ENCODE results near the gene PI3. TPM values are rescaled to one million over a fixed set of nuclear protein-coding genes. Genes with fewer than 3 reads are reported as not detected.

The PI3 gene
- total and polyA plus RNA-seq, 2 donors from 2014 or later = 8.7 TPM; not detected in 1

DNA sequence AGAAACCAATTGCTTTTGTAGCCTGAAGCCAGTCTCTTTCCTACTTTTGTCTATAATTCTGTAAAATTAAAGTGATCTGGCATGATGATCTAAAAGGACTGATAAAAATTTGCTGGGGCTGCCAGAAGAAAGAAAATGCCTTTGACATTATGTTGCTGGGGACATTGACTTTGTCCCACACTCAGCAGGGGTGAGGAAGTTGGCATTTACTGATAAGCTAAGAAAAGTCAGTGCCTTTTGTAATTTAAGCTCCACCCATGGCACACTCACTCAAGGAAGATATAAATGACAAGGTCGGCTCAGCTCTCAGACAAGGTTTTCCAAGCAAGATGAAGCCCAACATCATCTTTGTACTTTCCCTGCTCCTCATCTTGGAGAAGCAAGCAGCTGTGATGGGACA lies 32.0 kb downstream of the PI3 start, which contains the start of gene SEMG1:
Gene SEMG1 (plus strand): TSS at position 309 of the 400 bp plus-strand sequence. CDS start 21 bp downstream, at position 330.
- Histone ChIP-seq H3K27ac (ENCODE audit: low read depth in 2 of 2, low read length in 2 of 2) (no peak within 1 kb of the TSS), H3K4me3 (ENCODE audit: low read length in 3 of 3) (no peak within 1 kb of the TSS), H3K4me1 (ENCODE audit: control insufficient read depth in 2 of 3, insufficient read depth in 2 of 3, low read depth in 1 of 3, low read length in 3 of 3) (no peaks in the 10 kb centered on the region), H3K27me3 (ENCODE audit: control insufficient read depth, insufficient read depth, low read length) (no peaks in the 10 kb centered on the region), H3K9ac (ENCODE audit: low read length in 3 of 3) (no peak within 1 kb of the TSS), H3K36me3 (ENCODE audit: control insufficient read depth in 2 of 3, insufficient read depth in 3 of 3, low read length in 3 of 3) (no peaks in the 10 kb centered on the region), H3K9me3 (ENCODE audit: control insufficient read depth in 2 of 3, insufficient read depth in 1 of 3, low read length in 3 of 3) (peaks cover 0 to 14% (median 0%) of the 10 kb centered on the region in 3 donors)
- FAIRE-seq (no peak), DNase-seq (no peak)
- TF ChIP-seq, protein P1, sequence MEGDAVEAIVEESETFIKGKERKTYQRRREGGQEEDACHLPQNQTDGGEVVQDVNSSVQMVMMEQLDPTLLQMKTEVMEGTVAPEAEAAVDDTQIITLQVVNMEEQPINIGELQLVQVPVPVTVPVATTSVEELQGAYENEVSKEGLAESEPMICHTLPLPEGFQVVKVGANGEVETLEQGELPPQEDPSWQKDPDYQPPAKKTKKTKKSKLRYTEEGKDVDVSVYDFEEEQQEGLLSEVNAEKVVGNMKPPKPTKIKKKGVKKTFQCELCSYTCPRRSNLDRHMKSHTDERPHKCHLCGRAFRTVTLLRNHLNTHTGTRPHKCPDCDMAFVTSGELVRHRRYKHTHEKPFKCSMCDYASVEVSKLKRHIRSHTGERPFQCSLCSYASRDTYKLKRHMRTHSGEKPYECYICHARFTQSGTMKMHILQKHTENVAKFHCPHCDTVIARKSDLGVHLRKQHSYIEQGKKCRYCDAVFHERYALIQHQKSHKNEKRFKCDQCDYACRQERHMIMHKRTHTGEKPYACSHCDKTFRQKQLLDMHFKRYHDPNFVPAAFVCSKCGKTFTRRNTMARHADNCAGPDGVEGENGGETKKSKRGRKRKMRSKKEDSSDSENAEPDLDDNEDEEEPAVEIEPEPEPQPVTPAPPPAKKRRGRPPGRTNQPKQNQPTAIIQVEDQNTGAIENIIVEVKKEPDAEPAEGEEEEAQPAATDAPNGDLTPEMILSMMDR (IDR thresholded peaks at IDR 0.05; ENCODE audit: borderline replicate concordance, extremely low read depth, insufficient read depth) = no peak
- intact Hi-C loops (cut with DNase I) = no loop called here

DNA sequence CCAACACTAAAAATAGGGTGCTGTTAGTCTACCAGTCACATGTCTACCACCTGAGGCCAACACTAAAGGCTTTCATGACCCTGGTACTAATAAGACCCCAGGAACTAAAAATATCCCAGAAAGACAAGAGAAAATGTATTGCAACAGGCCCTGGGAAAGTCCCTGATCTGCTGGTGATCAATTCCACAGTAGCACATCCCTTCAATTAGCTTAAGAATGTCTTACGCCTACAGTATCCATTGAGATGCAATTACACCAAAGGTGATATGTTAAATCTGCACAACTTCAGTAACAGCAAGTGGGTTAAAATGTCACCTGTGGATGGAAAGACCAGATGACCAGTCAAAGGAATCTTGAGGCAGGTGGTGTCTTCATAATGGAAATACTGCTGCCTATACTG lies 35.2 kb downstream of the PI3 start:
- Histone ChIP-seq H3K27me3 (ENCODE audit: control insufficient read depth, insufficient read depth, low read length) (no peaks in the 10 kb centered on the region), H3K36me3 (ENCODE audit: control insufficient read depth in 2 of 3, insufficient read depth in 3 of 3, low read length in 3 of 3) (no peaks in the 10 kb centered on the region), H3K4me1 (ENCODE audit: control insufficient read depth in 2 of 3, insufficient read depth in 2 of 3, low read depth in 1 of 3, low read length in 3 of 3) (no peaks in the 10 kb centered on the region), H3K9ac (ENCODE audit: low read length in 3 of 3) (no peak overlapping the region), H3K27ac (ENCODE audit: low read depth in 2 of 2, low read length in 2 of 2) (no peak overlapping the region), H3K9me3 (ENCODE audit: control insufficient read depth in 2 of 3, insufficient read depth in 1 of 3, low read length in 3 of 3) (no peaks in the 10 kb centered on the region), H3K4me3 (ENCODE audit: low read length in 3 of 3) (no peak overlapping the region)
- TF ChIP-seq, protein P1 (IDR thresholded peaks at IDR 0.05; ENCODE audit: borderline replicate concordance, extremely low read depth, insufficient read depth) = no peak
- DNase-seq = no peak
- FAIRE-seq = no peak
- intact Hi-C loops (cut with DNase I) = no loop called here

DNA sequence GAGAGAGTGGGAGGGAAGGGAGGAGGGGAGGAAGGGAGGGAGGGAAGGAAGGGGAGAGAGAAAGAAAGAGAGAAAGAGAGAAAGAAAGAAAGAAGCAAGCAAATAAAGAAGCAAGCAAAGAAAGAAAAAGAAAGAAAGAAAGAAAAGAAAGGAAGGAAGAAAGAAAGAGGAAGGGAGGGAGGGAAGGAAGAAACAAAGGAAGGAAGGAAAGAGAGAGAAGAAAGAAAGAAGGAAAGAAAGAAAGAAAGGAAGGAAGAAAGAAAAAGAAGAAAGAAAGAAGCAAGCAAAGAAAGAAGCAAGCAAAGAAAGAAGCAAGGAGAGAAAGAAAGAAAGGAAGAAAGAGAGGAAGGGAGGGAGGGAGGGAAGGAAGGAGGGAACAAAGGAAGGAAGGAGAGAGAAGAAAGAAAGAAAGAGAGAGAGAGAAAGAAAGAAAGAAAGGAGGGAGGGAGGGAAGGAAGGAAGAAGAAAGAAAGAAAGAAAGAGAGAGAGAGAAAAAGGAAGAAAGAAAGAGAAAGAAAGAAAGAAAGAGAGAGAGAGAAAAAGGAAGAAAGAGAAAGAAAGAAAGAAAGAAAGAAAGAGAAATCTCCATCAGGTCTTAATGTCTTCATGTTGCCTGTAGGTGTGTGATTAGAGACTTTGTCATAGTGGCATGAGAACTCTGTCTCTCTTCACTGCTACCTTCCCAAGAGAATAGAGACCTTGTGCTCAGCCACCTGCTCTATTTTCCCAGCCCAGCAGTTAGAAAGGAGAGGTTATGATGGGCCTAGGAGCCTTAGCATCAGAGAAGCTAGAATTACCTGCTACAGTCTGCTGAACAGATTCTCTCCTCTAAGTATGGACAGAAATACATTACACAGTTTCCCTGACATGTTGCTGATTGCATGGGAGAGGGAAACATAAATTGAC lies 37.1 kb downstream of the PI3 start:
- Histone ChIP-seq H3K9ac (ENCODE audit: low read length in 3 of 3) (no peak overlapping the region), H3K36me3 (ENCODE audit: control insufficient read depth in 2 of 3, insufficient read depth in 3 of 3, low read length in 3 of 3) (no peaks in the 10 kb centered on the region)

More for the DNA sequence above, 37.1 kb downstream of the PI3 start:
- Histone ChIP-seq H3K27me3 (ENCODE audit: control insufficient read depth, insufficient read depth, low read length) (no peaks in the 10 kb centered on the region), H3K9me3 (ENCODE audit: control insufficient read depth in 2 of 3, insufficient read depth in 1 of 3, low read length in 3 of 3) (no peaks in the 10 kb centered on the region), H3K27ac (ENCODE audit: low read depth in 2 of 2, low read length in 2 of 2) (no peak overlapping the region), H3K4me1 (ENCODE audit: control insufficient read depth in 2 of 3, insufficient read depth in 2 of 3, low read depth in 1 of 3, low read length in 3 of 3) (no peaks in the 10 kb centered on the region), H3K4me3 (ENCODE audit: low read length in 3 of 3) (no peak overlapping the region)
- DNase-seq = no peak
- no peak for FAIRE-seq
- TF ChIP-seq, protein P1 (IDR thresholded peaks at IDR 0.05; ENCODE audit: borderline replicate concordance, extremely low read depth, insufficient read depth) = no peak
- intact Hi-C loops (cut with DNase I) = no loop called here

Measured in kidney (tissue), 14 donors.